Tracheal epithelial cell (primary cell): ENCODE data around the gene IFI44. TPM values are rescaled to one million over a fixed set of nuclear protein-coding genes. Genes with fewer than 3 reads are reported as not detected.

Experiments
- total RNA-seq: library from RNA; depleted of rRNA; stranded (reverse); fragments of >200 nt; gene quantifications from 2 replicates; pipeline ENCODE4 v1.2.1, GENCODE V29; 2014

IFI44 gene
- total RNA-seq = 0.64 and 2.7 TPM in 2 replicates

GRCh38 chr1:78649628-78650027 lies at the start of gene IFI44:
TSS of gene IFI44 (plus strand) at chr1:78649831. CDS start at chr1:78650196, 365 bp downstream.

GRCh38 chr1:78619803-78620579 lies 29.6 kb upstream of the IFI44 start, which contains the start of gene IFI44L:
TSS of gene IFI44L (plus strand) at chr1:78620448. CDS start at chr1:78627916, 7,468 bp downstream.

Other genes starting within 250 kb of the IFI44 start
- gene PTGFR, start 158.9 kb upstream of the IFI44 start, total RNA-seq = under 0.01 and 0.24 TPM in 2 replicates
- gene IFI44L, start 29.4 kb upstream of the IFI44 start, total RNA-seq = 0.96 TPM in 1 of 2 replicates, not detected in the other